Astrocyte (in vitro differentiated cells and primary cell): ENCODE results near the gene CR1L.

ENCODE experiments used
- CTCF ChIP-seq: IDR thresholded peaks from 2 replicates; pipeline ENCODE4 v1.5.1; 2011; ENCODE audit warnings: low read depth, mild to moderate bottlenecking, inconsistent platforms, low read length, moderate library complexity; ENCODE audit not compliant: insufficient read depth
- EZH2 ChIP-seq: IDR thresholded peaks from 2 replicates; pipeline ENCODE4 v1.6.1; 2012; ENCODE audit warnings: mild to moderate bottlenecking, low read length, inconsistent platforms; ENCODE audit not compliant: insufficient read depth

DNA sequence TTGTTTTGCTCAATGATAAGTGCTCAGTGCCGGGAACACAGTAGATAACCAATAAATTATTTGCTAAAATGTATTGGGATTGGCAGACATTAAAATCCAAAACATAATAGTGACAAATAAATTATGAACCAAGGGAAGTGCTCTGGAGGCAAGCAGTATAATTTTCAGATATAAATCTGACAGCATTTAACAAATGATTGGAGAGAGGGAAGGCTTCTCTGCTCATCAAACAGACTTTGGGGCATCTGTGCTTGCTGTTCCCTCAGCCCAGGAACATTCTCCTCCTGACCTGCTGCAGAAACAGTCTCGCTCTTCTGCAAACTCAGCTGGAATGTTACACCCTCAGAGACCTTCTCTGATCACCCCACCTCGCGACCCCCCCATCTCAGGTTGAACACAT, 109.1 kb downstream of the CR1L start:
- TF ChIP-seq CTCF: no peak
- no peak for TF ChIP-seq EZH2
